NCI-H1048 (cell line): Measurements from ENCODE around the gene NKIRAS2.

Experiments used
- DNase-seq: peaks from one replicate; lab custom pipeline; 2025; lab: John Stamatoyannopoulos, UW

NKIRAS2 gene

GRCh38 chr17:42019509-42020404 is at the start of gene NKIRAS2:
NKIRAS2 (plus strand) TSS chr17:42020090; CDS start chr17:42021578, 1,488 bp downstream.
- peak; percentile 82 for DNase-seq

GRCh38 chr17:41970901-41971331 is 49.0 kb upstream of the NKIRAS2 start:
- no peak for DNase-seq

- DNase-seq: no peak
These were observed 48.0 kb upstream of the NKIRAS2 start for GRCh38 chr17:41971721-41972523.

- no peak for DNase-seq
These were observed 47.1 kb upstream of the NKIRAS2 start for GRCh38 chr17:41972571-41973407.

- no peak for DNase-seq
These were observed 46.5 kb upstream of the NKIRAS2 start for GRCh38 chr17:41973408-41973811.

- DNase-seq: no peak
These were observed 45.9 kb upstream of the NKIRAS2 start for GRCh38 chr17:41974031-41974430.

- DNase-seq: no peak
These were observed 45.2 kb upstream of the NKIRAS2 start for GRCh38 chr17:41974658-41975057.

- DNase-seq: no peak
These were observed 44.5 kb upstream of the NKIRAS2 start for GRCh38 chr17:41975099-41976083.

GRCh38 chr17:41976142-41976768 is 43.6 kb upstream of the NKIRAS2 start:
- DNase-seq: no peak

- DNase-seq: no peak
These were observed 41.9 kb upstream of the NKIRAS2 start for GRCh38 chr17:41977991-41978390.

- DNase-seq: no peak
These were observed 37.7 kb upstream of the NKIRAS2 start for GRCh38 chr17:41982026-41982760.

- no peak for DNase-seq
These were observed 35.4 kb upstream of the NKIRAS2 start for GRCh38 chr17:41984454-41984853.

- no peak for DNase-seq
These were observed 34.0 kb upstream of the NKIRAS2 start for GRCh38 chr17:41985919-41986318.

GRCh38 chr17:41986634-41987033 is 33.3 kb upstream of the NKIRAS2 start:
- no peak for DNase-seq

- DNase-seq: no peak
These were observed 32.2 kb upstream of the NKIRAS2 start for GRCh38 chr17:41987642-41988041.

- DNase-seq: no peak
These were observed 31.5 kb upstream of the NKIRAS2 start for GRCh38 chr17:41988418-41988817.

- no peak for DNase-seq
These were observed 30.0 kb upstream of the NKIRAS2 start for GRCh38 chr17:41989702-41990419.

- DNase-seq: no peak
These were observed 27.3 kb upstream of the NKIRAS2 start for GRCh38 chr17:41992576-41992975.

- DNase-seq: no peak
These were observed 23.1 kb upstream of the NKIRAS2 start for GRCh38 chr17:41996855-41997164.
